Testis (tissue), 2 donors: ENCODE results near the gene SCG5.
"Not testable (repeated sequence)": the region's sequence is repeated elsewhere in the genome, so short reads cannot be mapped to it uniquely, and the experiment has no call there.

Source experiments
- CTCF ChIP-seq, 3 experiments: fragments of 450-650 bp in 2 of 3; fragments of 200-600 bp in 1 of 3; sonication (generic) in 1 of 3; IDR thresholded peaks; one replicate each; pipeline ENCODE4 v1.5.1; 2016 to 2019; ENCODE audit warnings: antibody characterized with exemption in 3 of 3, mild to moderate bottlenecking in 2 of 3, moderate library complexity in 1 of 3
- POLR2A ChIP-seq: fragments of 450-650 bp; IDR thresholded peaks from one replicate; pipeline ENCODE4 v1.6.1; 2017; ENCODE audit warnings: antibody characterized with exemption, mild to moderate bottlenecking, moderate library complexity

- not testable (repeated sequence) for TF ChIP-seq CTCF (IDR thresholded peaks at IDR 0.05); POLR2A
Observed at GRCh38 chr15:32609518-32609917, 32.0 kb upstream of the SCG5 start.
